ENCODE results near the gene NPTX2. TPM values are rescaled to one million over a fixed set of nuclear protein-coding genes. Genes with fewer than 3 reads are reported as not detected.

The NPTX2 gene
- total and polyA plus RNA-seq, 10 donors, result 2.2 to 64.6 (median 13.6) TPM

DNA sequence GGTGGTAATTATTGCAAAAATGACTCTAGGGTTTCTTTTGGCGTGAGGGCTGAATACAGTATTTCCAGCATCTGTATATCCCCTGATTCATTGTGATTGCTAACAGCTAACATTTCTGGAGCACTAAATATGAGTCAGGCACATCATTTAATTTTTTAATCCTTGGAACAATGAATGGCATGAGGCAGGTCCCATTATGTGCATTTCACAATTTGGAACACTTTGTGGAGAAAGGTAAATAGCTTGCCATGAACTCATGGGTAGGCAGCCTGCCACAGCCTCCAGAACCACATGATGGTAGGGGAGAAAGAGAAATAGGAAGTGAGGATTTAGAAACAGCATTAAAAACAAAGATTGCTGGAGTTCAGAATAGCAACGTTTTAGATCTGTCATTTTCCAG lies 1.7 kb downstream of the NPTX2 start:
- Histone ChIP-seq H3K9me3 (peaks cover 0 to 6% (median 0%) of the 10 kb centered on the region in 8 donors), H3K27me3 (replicated peaks in 1 of 7) (peaks cover 0 to 93% (median 27%) of the 10 kb centered on the region in 7 donors), H3K27ac (no peak overlapping the region), H3K4me3 (peak overlapping the region in 3 of 8 donors; percentile 20 to 64 (median 35)), H3K4me1 (peaks cover 4 to 39% (median 19%) of the 10 kb centered on the region in 6 donors), H3K36me3 (no peaks in the 10 kb centered on the region)
- WGBS, 5 donors, result 9 to 17% (median 10%) methylated on average over 2 of the region's 2 CpGs
- TF ChIP-seq POLR2AphosphoS5 (IDR thresholded peaks at IDR 0.05) (no peak), POLR2A (IDR thresholded peaks at IDR 0.05) (no peak)
- TF ChIP-seq, protein P1, sequence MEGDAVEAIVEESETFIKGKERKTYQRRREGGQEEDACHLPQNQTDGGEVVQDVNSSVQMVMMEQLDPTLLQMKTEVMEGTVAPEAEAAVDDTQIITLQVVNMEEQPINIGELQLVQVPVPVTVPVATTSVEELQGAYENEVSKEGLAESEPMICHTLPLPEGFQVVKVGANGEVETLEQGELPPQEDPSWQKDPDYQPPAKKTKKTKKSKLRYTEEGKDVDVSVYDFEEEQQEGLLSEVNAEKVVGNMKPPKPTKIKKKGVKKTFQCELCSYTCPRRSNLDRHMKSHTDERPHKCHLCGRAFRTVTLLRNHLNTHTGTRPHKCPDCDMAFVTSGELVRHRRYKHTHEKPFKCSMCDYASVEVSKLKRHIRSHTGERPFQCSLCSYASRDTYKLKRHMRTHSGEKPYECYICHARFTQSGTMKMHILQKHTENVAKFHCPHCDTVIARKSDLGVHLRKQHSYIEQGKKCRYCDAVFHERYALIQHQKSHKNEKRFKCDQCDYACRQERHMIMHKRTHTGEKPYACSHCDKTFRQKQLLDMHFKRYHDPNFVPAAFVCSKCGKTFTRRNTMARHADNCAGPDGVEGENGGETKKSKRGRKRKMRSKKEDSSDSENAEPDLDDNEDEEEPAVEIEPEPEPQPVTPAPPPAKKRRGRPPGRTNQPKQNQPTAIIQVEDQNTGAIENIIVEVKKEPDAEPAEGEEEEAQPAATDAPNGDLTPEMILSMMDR (IDR thresholded peaks at IDR 0.05 in 8 of 11, conservative IDR thresholded peaks at IDR 0.05 in 3 of 11), result no peak
- no peak for DNase-seq
- intact Hi-C loops (cut with DNase I; ENCODE audit: low total_unique reads), result no loop called here

DNA sequence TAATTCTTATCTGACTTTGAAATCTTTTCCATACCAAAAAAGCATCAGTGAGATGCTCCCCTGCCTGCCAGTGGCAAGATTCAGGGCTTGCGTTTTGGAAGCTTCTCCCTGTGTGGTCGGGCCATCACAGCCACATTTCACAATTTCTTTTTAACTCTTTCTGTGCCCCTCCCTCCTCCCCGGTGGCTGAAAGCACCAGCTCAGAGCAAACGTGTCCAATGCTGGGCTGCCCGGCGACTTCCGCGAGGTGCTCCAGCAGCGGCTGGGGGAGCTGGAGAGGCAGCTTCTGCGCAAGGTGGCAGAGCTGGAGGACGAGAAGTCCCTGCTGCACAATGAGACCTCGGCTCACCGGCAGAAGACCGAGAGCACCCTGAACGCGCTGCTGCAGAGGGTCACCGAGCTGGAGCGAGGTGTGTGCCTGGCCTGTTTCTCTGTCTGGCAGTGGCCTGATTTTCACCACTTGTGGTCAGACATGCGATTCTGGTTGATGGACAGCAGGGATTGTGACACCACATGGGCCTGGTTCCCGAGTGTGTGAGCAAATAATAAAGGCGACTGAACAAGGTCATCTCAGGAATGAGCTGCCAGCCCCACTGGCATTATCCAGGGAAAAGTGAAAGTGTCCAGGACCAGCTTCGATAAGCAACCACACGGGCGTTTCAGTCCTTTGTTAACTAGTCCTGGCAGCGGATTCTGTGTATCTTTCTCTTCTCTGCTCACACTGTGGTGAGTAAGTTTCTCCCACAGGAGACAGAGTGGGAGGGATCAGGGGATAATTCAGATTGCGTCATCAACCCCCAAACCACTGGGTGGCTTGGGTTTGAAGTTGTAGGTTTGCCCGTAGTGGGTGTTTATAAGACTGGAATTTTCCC lies 2.6 kb downstream of the NPTX2 start:
- no peaks in the 10 kb centered on the region for H3K36me3 ChIP-seq
- peaks cover 4 to 39% (median 19%) of the 10 kb centered on the region in 6 donors for H3K4me1 ChIP-seq
- no peak for DNase-seq
- TF ChIP-seq POLR2AphosphoS5 (IDR thresholded peaks at IDR 0.05), result peak in 1 of 3 donors; percentile 19
- no peak for TF ChIP-seq POLR2A (IDR thresholded peaks at IDR 0.05)
- TF ChIP-seq, protein P1 (IDR thresholded peaks at IDR 0.05 in 8 of 11, conservative IDR thresholded peaks at IDR 0.05 in 3 of 11), result no peak
- no peak overlapping the region for H3K27ac ChIP-seq
- WGBS, 5 donors, result 23 to 32% (median 29%) methylated on average over 26 to 27 of the region's 27 CpGs
- peaks cover 0 to 6% (median 0%) of the 10 kb centered on the region in 8 donors for H3K9me3 ChIP-seq
- H3K4me3 ChIP-seq, result peak overlapping the region in 4 of 8 donors; percentile 3 to 64 (median 28)
- intact Hi-C loops (cut with DNase I; ENCODE audit: low total_unique reads), result no loop called here
- H3K27me3 ChIP-seq (replicated peaks in 1 of 7), result peaks cover 0 to 84% (median 27%) of the 10 kb centered on the region in 7 donors

DNA sequence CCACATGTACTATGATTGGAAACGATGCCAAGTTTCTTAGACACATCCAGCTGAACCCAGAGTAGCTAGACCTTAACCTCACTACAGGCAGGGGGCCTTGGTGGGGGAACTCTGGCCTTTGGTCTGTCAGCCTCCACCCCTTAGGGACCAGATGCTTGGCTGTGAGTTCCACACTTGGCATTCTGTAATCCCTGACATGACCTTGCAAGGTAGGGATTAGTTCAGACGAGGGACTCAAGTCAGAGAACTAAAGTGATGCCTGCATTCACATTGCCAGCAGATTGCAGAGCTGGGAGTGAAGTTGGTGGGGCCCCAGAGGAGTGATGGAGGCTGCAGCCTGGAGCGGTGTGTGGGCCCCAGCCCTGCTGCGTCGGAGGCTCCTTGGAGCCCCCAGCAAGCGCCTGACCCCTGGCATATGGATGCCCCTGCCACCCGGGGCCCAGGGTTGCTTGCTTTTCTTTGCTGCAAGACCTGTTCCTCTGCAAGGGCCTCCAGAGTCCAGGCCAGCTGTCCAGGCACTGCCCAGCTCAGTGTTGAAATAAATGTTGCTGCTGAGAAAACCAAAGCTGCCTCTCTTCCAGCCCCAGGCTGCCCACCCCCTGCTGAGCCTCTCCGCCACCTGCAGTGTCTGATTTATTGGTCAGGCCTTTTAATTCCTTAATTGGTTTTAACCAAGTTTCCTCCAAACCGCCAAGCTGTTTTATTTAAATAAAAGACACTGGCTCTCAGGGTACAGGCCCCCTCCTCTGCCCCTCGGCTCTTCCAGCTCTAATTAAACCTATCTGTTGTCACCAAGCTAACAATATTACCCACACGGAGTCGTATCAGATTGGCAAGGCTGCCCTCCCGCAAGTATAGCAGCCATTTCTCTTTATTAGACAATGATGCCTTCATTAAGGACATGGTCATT lies 4.7 kb downstream of the NPTX2 start:
- Histone ChIP-seq H3K36me3 (no peaks in the 10 kb centered on the region), H3K4me3 (no peak overlapping the region), H3K9me3 (peaks cover 0 to 3% (median 0%) of the 10 kb centered on the region in 8 donors), H3K27me3 (replicated peaks in 1 of 7) (peaks cover 0 to 71% (median 24%) of the 10 kb centered on the region in 7 donors), H3K4me1 (peaks cover under 1 to 30% (median 13%) of the 10 kb centered on the region in 6 donors), H3K27ac (no peak overlapping the region)
- TF ChIP-seq, protein P1 (IDR thresholded peaks at IDR 0.05 in 8 of 11, conservative IDR thresholded peaks at IDR 0.05 in 3 of 11), result no peak
- TF ChIP-seq POLR2A (IDR thresholded peaks at IDR 0.05) (no peak), POLR2AphosphoS5 (IDR thresholded peaks at IDR 0.05) (no peak)
- intact Hi-C loops (cut with DNase I; ENCODE audit: low total_unique reads), result no loop called here
- DNase-seq, result no peak
- 52 to 66% (median 61%) methylated on average over 8 to 13 of the region's 13 CpGs for WGBS, 5 donors
